ENCODE measurements around the gene SUGCT.

The SUGCT gene

DNA sequence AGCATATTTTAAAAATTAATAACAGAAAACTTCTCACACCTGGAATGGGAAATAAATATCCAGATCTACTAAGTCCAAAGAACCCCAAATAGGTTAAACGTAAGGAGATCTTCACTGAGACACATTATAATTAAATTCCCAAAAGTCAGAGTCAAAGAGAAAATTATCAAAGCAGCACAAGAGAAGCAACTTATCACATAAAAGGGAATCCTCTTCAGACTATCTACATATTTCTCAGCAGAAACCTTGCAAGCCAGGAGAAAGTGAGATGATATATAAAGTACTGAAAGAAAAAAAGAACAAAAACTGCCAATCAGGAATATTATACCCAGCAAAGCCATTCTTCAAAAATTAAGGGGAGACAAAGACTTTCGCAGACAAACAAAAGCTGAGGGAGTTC is 756.4 kb downstream of the SUGCT start:
- no peak for TF ChIP-seq SPI1 (IDR thresholded peaks at IDR 0.05; ENCODE audit: borderline replicate concordance, low read depth)
- no peak for TF ChIP-seq REST (IDR thresholded peaks at IDR 0.05; ENCODE audit: insufficient replicate concordance, low read depth)
- no peak for TF ChIP-seq CTCF (IDR thresholded peaks at IDR 0.05; ENCODE audit: insufficient read depth, low read length)
- TF ChIP-seq POLR2AphosphoS5 (IDR thresholded peaks at IDR 0.05; ENCODE audit: low read depth): no peak
- no peak for TF ChIP-seq GABPA (IDR thresholded peaks at IDR 0.05; ENCODE audit: low read depth)
- Histone ChIP-seq H3K27ac (replicated peaks) (no peak overlapping the region), H3K4me3 (replicated peaks; ENCODE audit: insufficient read depth, low read length) (no peak overlapping the region), H3K27me3 (ENCODE audit: insufficient read depth, poor library complexity, severe bottlenecking) (no peaks in the 10 kb centered on the region)
- no peak for DNase-seq (ENCODE audit: low read depth in 1 of 2, low spot score in 1 of 2)

DNA sequence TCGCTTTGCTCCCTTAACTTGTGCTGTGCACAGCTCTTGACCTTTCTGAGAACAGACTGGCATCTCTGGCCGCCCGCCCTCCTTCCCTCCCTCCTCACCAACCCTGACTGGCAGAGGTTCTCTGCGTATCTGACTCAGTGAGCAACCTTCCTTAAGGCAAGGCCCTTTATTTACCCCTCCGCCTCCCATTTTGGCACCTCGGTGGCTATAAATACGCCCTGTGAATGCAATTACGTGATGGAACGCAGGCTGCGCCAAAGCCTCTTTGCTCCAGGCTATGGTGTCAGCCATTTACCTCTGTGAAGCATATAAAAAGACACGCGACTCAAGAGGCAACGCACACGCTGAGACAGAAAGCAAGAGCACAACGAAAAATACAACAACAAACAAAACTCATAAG is 764.3 kb downstream of the SUGCT start:
- H3K4me3 ChIP-seq (replicated peaks; ENCODE audit: insufficient read depth, low read length): no peak overlapping the region
- no peaks in the 10 kb centered on the region for H3K27me3 ChIP-seq (ENCODE audit: insufficient read depth, poor library complexity, severe bottlenecking)
- H3K27ac ChIP-seq (replicated peaks): no peak overlapping the region
- no peak for TF ChIP-seq POLR2AphosphoS5 (IDR thresholded peaks at IDR 0.05; ENCODE audit: low read depth)
- TF ChIP-seq SPI1 (IDR thresholded peaks at IDR 0.05; ENCODE audit: borderline replicate concordance, low read depth): no peak
- DNase-seq (ENCODE audit: low read depth in 1 of 2, low spot score in 1 of 2): no peak

DNA sequence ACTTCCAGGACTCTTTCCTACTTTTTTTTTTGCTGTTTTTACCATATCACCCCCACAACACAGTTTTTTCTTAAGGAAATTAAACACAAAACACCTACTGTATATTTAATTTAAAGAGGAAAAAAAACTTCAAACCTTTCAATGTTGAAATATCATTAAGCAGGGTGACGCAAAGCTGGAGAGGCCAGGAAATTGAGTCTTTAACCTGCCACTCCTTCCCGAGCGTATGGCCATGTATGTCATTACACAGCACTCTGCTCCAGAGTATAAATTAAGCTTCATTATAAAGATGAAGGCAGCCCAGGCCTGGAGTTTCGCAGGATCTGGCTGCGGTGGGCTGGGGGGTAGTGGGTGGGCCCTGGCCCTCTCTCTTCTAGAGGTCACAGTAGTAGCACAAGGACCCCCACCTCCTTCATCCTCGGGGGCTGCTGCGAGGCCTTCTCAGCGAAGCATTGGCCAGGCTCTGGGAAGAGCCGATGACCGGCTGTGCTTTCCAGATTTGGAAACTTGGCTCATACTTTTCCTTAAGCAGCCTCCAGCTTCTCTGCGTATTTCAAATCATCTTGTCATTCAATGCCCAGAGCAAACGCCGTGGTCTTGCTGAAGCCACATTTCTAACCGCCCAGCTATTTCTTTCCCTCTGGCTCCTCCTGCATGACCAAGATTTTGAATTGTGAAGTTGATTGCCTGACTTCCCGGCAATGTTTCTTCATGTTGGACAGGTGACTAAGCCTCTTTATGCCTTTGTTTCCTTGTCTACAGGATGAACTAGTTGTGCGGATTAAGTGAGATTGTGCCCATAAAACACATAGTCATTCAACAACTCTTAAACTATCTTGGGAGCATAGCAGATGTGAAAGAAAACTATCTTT is 765.1 kb downstream of the SUGCT start:
- no peak for DNase-seq (ENCODE audit: low read depth in 1 of 2, low spot score in 1 of 2)
- Histone ChIP-seq H3K27ac (replicated peaks) (no peak overlapping the region), H3K27me3 (ENCODE audit: insufficient read depth, poor library complexity, severe bottlenecking) (no peaks in the 10 kb centered on the region), H3K4me3 (replicated peaks; ENCODE audit: insufficient read depth, low read length) (no peak overlapping the region)
- TF ChIP-seq CTCF (IDR thresholded peaks at IDR 0.05; ENCODE audit: insufficient read depth, low read length) (no peak), GABPA (IDR thresholded peaks at IDR 0.05; ENCODE audit: low read depth) (no peak), REST (IDR thresholded peaks at IDR 0.05; ENCODE audit: insufficient replicate concordance, low read depth) (no peak), POLR2AphosphoS5 (IDR thresholded peaks at IDR 0.05; ENCODE audit: low read depth) (no peak), SPI1 (IDR thresholded peaks at IDR 0.05; ENCODE audit: borderline replicate concordance, low read depth) (no peak)

- no peak for DNase-seq (ENCODE audit: low read depth in 1 of 2, low spot score in 1 of 2)
- TF ChIP-seq REST (IDR thresholded peaks at IDR 0.05; ENCODE audit: insufficient replicate concordance, low read depth): no peak
- TF ChIP-seq CTCF (IDR thresholded peaks at IDR 0.05; ENCODE audit: insufficient read depth, low read length): no peak
- TF ChIP-seq GABPA (IDR thresholded peaks at IDR 0.05; ENCODE audit: low read depth): no peak
- TF ChIP-seq SPI1 (IDR thresholded peaks at IDR 0.05; ENCODE audit: borderline replicate concordance, low read depth): no peak
- TF ChIP-seq POLR2AphosphoS5 (IDR thresholded peaks at IDR 0.05; ENCODE audit: low read depth): no peak
- H3K4me3 ChIP-seq (replicated peaks; ENCODE audit: insufficient read depth, low read length): no peak overlapping the region
- no peaks in the 10 kb centered on the region for H3K27me3 ChIP-seq (ENCODE audit: insufficient read depth, poor library complexity, severe bottlenecking)
- no peak overlapping the region for H3K27ac ChIP-seq (replicated peaks)
Measured at GRCh38 chr7:40903872-40904271, 769.1 kb downstream of the SUGCT start.
